NCI-H526 treated with DMSO at 0.1 percent for 48 hours (cell line): ENCODE results near the gene PAX5.

ENCODE experiments used
- DNase-seq: peaks from one replicate; lab custom pipeline; 2025; lab: John Stamatoyannopoulos, UW

The PAX5 gene

DNA sequence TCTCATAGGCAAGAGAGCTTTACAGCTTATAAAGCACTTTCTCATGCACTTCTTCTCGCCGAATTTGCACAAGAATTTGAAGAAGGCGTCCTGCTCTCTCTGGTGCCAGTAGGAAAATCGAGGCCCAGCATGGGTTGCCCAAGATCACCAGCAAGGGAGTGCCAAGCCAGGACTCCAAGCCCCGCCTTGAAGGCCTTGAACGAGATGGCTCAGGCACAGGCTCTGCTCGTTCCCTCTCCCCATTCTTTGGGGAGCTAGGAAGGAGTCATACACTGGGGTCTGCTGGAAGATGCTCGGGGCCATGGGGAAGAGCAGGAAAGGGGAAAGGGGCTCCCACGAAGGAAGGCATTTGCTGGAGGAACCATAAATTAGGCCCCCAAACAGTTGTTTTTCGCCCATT lies 46.7 kb downstream of the PAX5 start:
- no peak for DNase-seq

- no peak for DNase-seq
Measured at GRCh38 chr9:36986468-36987408, 47.3 kb downstream of the PAX5 start.

DNA sequence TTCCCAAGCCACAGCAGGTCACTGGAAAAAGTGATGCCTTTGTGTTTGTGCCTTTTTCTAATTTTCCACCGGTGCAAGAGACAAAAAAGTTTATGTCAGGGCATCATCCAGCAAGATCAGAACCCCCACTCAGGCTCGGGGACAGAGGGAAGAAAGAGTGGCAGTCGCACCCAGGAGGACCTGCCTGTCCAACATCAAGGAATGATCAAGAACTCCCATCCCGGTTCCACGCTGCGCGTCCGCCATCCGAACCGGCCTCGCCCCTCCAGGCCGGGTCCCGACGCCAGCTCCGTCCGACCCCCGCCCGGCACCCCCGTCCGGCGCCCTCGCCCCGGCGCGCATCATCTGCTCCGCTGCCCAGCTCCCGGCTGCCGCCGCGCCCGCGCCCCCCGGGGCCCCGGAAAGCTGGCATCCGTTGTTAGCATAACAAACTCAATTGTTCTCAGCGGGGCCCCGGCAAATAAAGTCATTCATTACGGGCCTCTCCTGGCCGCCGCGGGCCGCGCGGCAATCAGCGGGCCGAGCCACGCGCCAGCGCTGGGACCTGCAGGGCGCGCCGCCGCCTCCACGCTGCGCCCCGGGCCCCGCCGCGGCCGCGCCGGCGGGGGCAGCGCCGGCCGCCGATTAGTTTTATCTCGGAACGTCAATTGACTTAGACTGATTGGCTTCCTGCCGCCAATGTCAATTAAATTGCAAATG lies 48.1 kb downstream of the PAX5 start:
- no peak for DNase-seq

- no peak for DNase-seq
Measured at GRCh38 chr9:36985061-36985768, 48.9 kb downstream of the PAX5 start.

DNA sequence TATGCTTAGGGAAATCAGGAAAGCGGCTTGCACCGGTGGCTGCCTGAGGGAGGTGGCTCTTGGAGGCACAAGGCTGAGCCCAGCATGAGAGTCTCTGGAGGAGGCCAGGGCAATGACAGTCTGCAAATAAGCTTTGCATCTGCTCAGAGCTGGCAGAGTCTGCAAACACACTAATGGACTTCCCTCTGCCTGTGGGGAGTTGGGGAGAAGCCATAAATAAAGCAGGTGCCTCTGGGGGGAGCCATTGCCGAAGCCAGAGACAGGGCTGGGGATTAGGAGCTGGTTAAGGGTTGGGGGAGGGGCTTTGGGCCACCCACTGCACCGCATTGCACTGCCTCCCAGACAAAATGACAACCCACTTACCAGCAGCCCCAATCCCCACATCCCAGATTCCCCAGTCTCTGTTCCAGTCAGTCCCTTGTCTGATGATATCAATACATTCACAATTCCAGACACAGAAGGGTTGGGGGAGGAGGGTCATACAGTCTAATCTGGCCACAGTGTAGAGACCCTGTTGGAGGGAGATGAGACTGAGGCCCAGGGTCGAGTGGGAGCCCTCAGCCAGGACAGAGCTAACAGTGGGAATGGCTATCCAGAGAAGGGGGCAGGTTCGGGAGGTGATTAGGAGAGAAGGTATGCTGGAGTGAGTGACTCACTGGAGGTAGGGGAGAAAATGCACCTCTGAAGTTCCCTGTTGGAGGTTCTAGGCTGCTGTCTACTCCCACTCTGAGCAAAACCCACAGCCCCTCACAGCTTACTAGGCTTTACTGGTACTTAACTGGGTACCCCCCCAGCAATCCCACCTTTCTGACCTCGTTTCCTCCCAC lies 53.7 kb downstream of the PAX5 start:
- DNase-seq = peak; percentile 24

DNA sequence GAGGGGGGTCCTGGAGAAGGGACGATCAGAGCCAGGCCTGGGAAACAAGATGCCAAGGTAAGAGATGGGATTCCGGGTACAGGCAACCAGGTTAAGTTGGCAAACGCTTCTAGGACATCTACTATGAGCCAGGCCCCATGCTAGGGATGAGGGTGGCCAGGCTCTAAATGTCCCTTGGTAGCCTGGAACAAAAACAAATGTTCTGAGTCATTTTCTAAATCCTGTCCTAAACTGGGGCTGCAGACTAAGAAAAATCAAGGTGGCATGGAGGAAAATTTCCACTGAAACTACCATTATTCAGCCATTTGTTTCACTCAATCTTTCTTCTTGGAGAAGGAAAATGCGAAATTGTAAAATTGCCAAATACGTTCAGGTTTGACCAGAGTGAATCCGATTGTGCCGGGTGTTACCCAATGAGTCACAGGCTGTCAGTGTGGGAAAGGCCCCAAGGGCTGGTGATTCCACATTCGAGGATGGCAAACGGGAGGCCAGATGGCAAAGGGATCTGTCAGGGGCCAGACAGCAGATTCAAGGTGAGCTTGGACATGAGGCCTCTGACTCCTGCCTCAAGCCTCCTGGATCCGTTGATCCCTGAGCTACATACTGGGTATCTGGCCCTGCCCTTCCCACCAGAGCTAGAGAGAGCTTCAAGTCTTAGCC lies 57.6 kb downstream of the PAX5 start:
- DNase-seq = no peak

- DNase-seq = no peak
Measured at GRCh38 chr9:36974731-36975130, 59.3 kb downstream of the PAX5 start.

- no peak for DNase-seq
Measured at GRCh38 chr9:36971935-36972488, 62.1 kb downstream of the PAX5 start.

DNA sequence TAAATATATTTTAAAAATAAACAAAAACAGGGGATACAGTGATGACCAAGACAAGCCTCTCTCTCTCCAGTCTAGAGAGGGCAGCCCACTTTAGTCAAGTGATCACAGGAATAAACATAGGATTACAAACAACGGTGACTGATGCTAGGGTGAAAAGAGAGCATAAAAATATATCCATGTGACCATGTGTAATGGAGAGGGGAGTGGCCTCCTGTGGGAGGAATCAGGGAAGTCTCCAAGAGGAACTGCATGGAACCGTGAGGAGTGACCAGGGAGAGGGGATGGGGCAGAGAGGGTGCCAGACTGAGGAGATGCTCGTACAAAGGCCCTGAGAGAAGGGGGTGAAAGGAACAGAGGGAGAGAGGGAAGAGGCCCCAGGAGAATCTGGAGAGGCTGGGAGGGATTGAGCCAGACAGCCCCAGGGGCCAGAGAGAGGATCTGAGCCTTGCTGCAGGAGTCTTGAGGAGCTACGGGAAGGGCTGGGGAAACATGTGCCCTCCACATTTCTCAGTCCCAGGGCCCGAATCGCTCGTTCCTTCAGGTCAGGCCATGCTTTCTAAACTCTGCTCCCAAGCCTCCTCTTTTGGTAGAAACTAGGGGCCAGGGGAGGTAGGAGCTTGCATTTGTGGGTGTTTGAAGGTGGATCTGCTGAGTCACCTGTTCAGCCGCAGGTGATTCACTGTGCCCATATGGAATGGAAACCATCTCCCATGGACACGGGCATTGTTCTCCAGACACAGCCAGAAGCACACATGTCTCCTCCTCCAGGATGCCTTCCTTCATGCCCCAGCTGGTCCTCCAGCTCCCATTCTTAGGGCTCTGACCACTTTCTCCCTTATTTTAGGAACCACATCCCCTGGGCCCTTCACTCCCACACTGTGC lies 63.8 kb downstream of the PAX5 start:
- no peak for DNase-seq

- no peak for DNase-seq
Measured at GRCh38 chr9:36969216-36969771, 64.8 kb downstream of the PAX5 start.

DNA sequence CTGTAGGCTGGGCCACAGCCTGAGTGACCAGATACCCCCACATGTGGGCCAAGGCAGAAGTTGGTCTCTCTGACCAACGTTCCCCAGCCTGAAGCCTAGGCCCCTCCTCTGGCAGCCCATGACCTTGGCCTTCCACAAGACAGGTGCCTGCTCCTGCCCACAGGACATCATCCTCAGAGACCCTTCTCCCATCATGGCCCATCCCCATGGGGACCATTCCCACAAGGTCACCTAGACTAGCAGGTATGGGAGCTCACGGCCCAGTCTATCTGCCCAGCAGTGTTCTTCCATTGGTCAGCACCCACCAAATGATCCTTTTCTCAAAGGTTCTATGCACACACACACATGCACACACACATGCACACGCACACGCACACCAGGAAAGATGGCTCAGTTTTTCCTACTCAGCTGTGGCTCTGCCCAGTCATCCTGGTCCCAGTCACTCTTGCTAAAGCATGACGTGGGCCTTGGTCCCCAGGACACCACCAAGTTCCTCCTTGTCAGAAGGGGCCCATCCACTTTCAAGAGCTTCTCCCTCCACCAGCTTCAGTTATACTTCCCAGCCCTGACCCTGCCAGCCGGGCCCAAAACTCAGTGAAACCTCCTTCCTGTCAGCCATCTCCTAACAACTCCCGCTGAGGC lies 65.4 kb downstream of the PAX5 start:
- no peak for DNase-seq

- DNase-seq = no peak
Measured at GRCh38 chr9:36967997-36968396, 66.1 kb downstream of the PAX5 start.

- no peak for DNase-seq
Measured at GRCh38 chr9:36966371-36967097, 67.5 kb downstream of the PAX5 start.

DNA sequence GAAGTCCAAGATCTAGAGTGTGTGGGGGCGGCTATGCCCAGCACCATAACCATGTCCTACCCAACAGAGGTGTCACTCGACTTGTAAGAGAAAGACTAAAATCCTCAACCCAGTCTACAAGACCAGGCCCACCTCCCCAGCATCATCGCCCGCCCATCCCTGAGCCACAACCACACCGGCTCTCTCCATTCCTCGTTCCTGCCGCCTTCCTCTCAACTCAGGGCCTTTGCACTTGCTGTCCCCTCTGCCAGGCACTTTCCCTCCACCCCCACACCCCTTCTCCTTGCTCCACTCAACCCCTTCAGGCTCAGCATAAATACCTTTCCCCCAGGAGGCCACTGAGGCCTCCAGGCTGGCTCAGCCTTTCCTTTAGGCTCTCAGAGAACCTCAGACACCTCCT lies 69.3 kb downstream of the PAX5 start:
- DNase-seq = no peak

DNA sequence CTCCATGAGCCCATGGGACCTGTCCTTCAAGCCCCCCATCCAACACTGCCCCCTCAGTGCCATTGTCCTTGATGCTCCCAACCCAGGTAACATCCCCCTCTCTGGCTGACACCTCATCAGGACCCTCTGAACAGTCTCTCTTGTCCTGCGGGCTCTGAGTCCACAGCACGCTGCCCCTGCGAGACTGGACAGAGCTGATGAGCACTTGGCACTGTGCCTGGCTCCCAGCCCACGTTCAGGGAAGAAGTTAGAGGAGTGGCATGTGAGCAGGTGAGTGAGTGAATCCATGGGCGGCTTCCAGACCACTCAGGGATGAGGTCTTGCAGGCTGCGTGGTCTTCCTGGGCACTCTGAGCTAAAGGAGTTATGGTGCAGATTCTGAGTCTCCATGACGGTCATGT lies 70.7 kb downstream of the PAX5 start:
- DNase-seq = no peak

- no peak for DNase-seq
Measured at GRCh38 chr9:36962691-36963090, 71.4 kb downstream of the PAX5 start.

- DNase-seq = no peak
Measured at GRCh38 chr9:36961561-36962325, 72.3 kb downstream of the PAX5 start.

- DNase-seq = no peak
Measured at GRCh38 chr9:36961051-36961450, 73.0 kb downstream of the PAX5 start.
